ENCODE data around the gene HMGCS2.
"Not testable (repeated sequence)": the region's sequence is repeated elsewhere in the genome, so short reads cannot be mapped to it uniquely, and the experiment has no call there.

The HMGCS2 gene

GRCh38 chr1:119712342-119713038 is 56.2 kb downstream of the HMGCS2 start:
- no peak for TF ChIP-seq CTCF (IDR thresholded peaks at IDR 0.05; ENCODE audit: insufficient read depth, low read length, poor library complexity, severe bottlenecking)
- DNase-seq (ENCODE audit: extremely low read depth, insufficient read length), result peak; percentile 46
- Histone ChIP-seq H3K27me3 (replicated peaks; ENCODE audit: control insufficient read depth, insufficient read depth, low read length) (peaks cover 2% of the 10 kb centered on the region), H3K36me3 (ENCODE audit: control insufficient read depth, insufficient read depth, low read length) (no peaks in the 10 kb centered on the region), H3K4me3 (replicated peaks; ENCODE audit: low read depth, low read length) (peak overlapping the region; percentile 59)

- H3K4me3 ChIP-seq (replicated peaks; ENCODE audit: low read depth, low read length), result peak within 1 kb of the TSS; percentile 59
- DNase-seq (ENCODE audit: extremely low read depth, insufficient read length), result peak; percentile 57
- peaks cover 2% of the 10 kb centered on the region for H3K27me3 ChIP-seq (replicated peaks; ENCODE audit: control insufficient read depth, insufficient read depth, low read length)
- TF ChIP-seq CTCF (IDR thresholded peaks at IDR 0.05; ENCODE audit: insufficient read depth, low read length, poor library complexity, severe bottlenecking), result no peak
- no peaks in the 10 kb centered on the region for H3K36me3 ChIP-seq (ENCODE audit: control insufficient read depth, insufficient read depth, low read length)
These were observed 56.8 kb downstream of the HMGCS2 start, which contains the start of gene PHGDH for GRCh38 chr1:119711804-119712341. TSS of gene PHGDH (plus strand) at chr1:119711934. CDS start at chr1:119712023, 89 bp downstream.

- H3K4me3 ChIP-seq (replicated peaks; ENCODE audit: low read depth, low read length); H3K36me3 ChIP-seq (ENCODE audit: control insufficient read depth, insufficient read depth, low read length); H3K27me3 ChIP-seq (replicated peaks; ENCODE audit: control insufficient read depth, insufficient read depth, low read length); DNase-seq (ENCODE audit: extremely low read depth, insufficient read length): not testable (repeated sequence)
These were observed 57.3 kb downstream of the HMGCS2 start for GRCh38 chr1:119711356-119711803.

DNA sequence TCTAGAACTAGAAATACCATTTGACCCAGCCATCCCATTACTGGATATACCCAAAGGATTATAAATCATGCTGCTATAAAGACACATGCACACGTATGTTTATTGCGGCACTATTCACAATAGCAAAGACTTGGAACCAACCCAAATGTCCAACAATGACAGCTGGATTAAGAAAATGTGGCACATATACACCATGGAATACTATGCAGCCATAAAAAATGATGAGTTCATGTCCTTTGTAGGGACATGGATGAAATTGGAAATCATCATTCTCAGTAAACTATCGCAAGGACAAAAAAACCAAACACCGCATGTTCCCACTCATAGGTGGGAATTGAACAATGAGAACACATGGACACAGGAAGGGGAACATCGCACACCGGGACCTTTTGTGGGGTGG is 62.1 kb downstream of the HMGCS2 start:
- H3K4me3 ChIP-seq (replicated peaks; ENCODE audit: low read depth, low read length); H3K36me3 ChIP-seq (ENCODE audit: control insufficient read depth, insufficient read depth, low read length); H3K27me3 ChIP-seq (replicated peaks; ENCODE audit: control insufficient read depth, insufficient read depth, low read length); DNase-seq (ENCODE audit: extremely low read depth, insufficient read length): not testable (repeated sequence)

GRCh38 chr1:119703666-119704450 is 64.8 kb downstream of the HMGCS2 start:
- no peak overlapping the region for H3K4me3 ChIP-seq (replicated peaks; ENCODE audit: low read depth, low read length)
- no peaks in the 10 kb centered on the region for H3K27me3 ChIP-seq (replicated peaks; ENCODE audit: control insufficient read depth, insufficient read depth, low read length)
- no peak for TF ChIP-seq CTCF (IDR thresholded peaks at IDR 0.05; ENCODE audit: insufficient read depth, low read length, poor library complexity, severe bottlenecking)
- no peaks in the 10 kb centered on the region for H3K36me3 ChIP-seq (ENCODE audit: control insufficient read depth, insufficient read depth, low read length)
- DNase-seq (ENCODE audit: extremely low read depth, insufficient read length), result no peak

DNA sequence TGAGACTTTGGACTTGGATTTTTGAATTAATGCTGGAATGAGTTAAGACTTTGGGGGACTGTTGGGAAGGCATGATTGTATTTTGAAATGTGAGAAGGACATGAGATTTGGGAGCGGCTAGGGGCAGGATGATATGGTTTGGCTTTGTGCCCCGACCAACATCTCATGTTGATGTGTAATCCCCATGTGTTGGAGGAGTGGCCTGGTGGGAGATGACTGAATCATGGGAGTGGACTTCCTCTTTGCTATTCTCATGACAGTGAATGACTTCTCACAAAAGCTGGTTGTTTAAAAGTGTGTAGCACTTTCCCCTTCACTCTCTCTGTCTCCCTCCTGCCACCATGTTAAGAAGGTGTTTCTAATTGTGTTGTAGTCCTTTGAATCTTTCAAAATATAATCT is 66.3 kb downstream of the HMGCS2 start:
- TF ChIP-seq CTCF (IDR thresholded peaks at IDR 0.05; ENCODE audit: insufficient read depth, low read length, poor library complexity, severe bottlenecking), result no peak
- Histone ChIP-seq H3K27me3 (replicated peaks; ENCODE audit: control insufficient read depth, insufficient read depth, low read length) (no peaks in the 10 kb centered on the region), H3K36me3 (ENCODE audit: control insufficient read depth, insufficient read depth, low read length) (no peaks in the 10 kb centered on the region), H3K4me3 (replicated peaks; ENCODE audit: low read depth, low read length) (no peak overlapping the region)
- no peak for DNase-seq (ENCODE audit: extremely low read depth, insufficient read length)

Measured in GM06990 (cell line).